ENCODE results near the gene RPN1. TPM values are rescaled to one million over a fixed set of nuclear protein-coding genes. Genes with fewer than 3 reads are reported as not detected.

Gene RPN1
- total RNA-seq, 1 donor from 2014 or later: 283 TPM

DNA sequence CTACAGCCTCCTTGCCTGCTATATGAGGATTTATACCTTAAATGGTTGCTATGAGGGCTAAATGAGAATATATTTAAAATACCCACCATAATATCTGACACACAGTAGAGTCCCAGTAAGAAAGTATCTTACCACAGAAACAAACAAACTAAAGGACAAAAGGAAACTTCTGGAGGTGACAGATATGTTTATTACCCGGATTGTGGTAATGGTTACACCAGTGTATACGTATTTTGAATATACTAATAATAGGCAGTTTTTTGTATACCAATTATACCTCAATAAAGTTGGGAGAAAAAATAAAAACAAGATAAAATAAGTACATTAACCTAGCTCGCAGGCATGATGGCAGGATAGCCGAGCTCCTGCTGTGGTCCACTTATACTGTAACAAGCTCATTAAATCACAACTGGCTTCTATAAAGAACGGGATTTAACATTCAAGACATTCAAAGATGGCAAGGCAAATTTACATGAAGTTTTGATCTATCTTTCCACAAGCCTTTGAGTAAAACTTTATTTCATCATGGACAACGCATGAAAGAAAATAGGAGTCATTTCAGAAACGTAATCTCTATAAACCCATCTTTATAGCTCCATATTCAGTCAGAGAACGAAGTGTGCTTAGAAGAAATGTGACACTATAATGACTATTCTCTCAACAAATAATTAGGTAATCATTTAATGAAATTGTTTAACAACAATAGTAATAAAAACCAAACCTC lies 1.5 kb downstream of the RPN1 start:
- Mint-ChIP-seq H3K4me3 (ENCODE audit: unreplicated experiment) (peak overlapping the region; percentile 97), H3K36me3 (ENCODE audit: low read depth, unreplicated experiment) (peaks cover 4% of the 10 kb centered on the region), H3K27ac (ENCODE audit: unreplicated experiment) (peak overlapping the region; percentile 94), H3K27me3 (ENCODE audit: low read depth, unreplicated experiment) (no peaks in the 10 kb centered on the region), H3K4me1 (ENCODE audit: low read depth, unreplicated experiment) (peaks cover 2% of the 10 kb centered on the region), H3K9me3 (ENCODE audit: unreplicated experiment) (no peaks in the 10 kb centered on the region)
- H3K4me1 ChIP-seq (ENCODE audit: insufficient read depth, low read length): peaks cover 5% of the 10 kb centered on the region
- FAIRE-seq (no peak), DNase-seq (ENCODE audit: low read depth) (no peak)
- peaks cover 66% of the 10 kb centered on the region for H3K79me2 ChIP-seq (ENCODE audit: insufficient read depth, low read length)
- H3K27ac ChIP-seq (ENCODE audit: low read depth, low read length): no peak overlapping the region
- TF ChIP-seq, protein P1, sequence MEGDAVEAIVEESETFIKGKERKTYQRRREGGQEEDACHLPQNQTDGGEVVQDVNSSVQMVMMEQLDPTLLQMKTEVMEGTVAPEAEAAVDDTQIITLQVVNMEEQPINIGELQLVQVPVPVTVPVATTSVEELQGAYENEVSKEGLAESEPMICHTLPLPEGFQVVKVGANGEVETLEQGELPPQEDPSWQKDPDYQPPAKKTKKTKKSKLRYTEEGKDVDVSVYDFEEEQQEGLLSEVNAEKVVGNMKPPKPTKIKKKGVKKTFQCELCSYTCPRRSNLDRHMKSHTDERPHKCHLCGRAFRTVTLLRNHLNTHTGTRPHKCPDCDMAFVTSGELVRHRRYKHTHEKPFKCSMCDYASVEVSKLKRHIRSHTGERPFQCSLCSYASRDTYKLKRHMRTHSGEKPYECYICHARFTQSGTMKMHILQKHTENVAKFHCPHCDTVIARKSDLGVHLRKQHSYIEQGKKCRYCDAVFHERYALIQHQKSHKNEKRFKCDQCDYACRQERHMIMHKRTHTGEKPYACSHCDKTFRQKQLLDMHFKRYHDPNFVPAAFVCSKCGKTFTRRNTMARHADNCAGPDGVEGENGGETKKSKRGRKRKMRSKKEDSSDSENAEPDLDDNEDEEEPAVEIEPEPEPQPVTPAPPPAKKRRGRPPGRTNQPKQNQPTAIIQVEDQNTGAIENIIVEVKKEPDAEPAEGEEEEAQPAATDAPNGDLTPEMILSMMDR (IDR thresholded peaks at IDR 0.05; ENCODE audit: insufficient read depth, low read depth, low read length): no peak
- TF ChIP-seq EZH2 (IDR thresholded peaks at IDR 0.05; ENCODE audit: insufficient read depth, low read length): no peak
- H3K9me3 ChIP-seq (ENCODE audit: insufficient read depth, low read depth, low read length): no peaks in the 10 kb centered on the region
- H3K4me2 ChIP-seq (ENCODE audit: low read length): peak overlapping the region; percentile 86
- peak overlapping the region; percentile 100 for H3K4me3 ChIP-seq (ENCODE audit: insufficient read depth, low read depth, low read length)
- peak overlapping the region; percentile 100 for H3K9ac ChIP-seq (ENCODE audit: low read length)
- no peak overlapping the region for H2AFZ ChIP-seq (ENCODE audit: low read depth, low read length)
- H3K27me3 ChIP-seq (ENCODE audit: insufficient read depth, low read length): no peaks in the 10 kb centered on the region
- peaks cover 58% of the 10 kb centered on the region for H4K20me1 ChIP-seq (ENCODE audit: insufficient read depth, low read length)
- H3K36me3 ChIP-seq (ENCODE audit: insufficient read depth, low read length): peaks cover 7% of the 10 kb centered on the region

DNA sequence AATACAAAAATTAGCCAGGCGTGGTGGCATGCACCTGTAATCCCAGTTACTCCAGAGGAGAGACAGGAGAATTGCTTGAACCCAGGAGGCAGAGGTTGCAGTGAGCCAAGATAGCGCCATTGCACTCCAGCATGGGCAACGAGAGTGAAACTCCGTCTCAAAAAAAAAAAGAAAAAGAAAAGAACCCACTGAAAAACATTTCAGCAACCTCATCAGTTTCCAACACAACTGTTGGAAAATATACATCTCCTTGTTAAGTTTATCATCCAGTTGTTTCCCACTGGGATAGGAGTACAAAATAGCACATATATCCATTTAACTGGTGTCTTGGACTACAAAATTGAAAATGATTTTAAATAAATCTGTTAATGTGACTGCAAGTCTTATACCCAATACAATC lies 2.2 kb downstream of the RPN1 start:
- Histone ChIP-seq H3K9ac (ENCODE audit: low read length) (peak overlapping the region; percentile 100), H2AFZ (ENCODE audit: low read depth, low read length) (no peak overlapping the region), H3K9me3 (ENCODE audit: insufficient read depth, low read depth, low read length) (no peaks in the 10 kb centered on the region), H3K79me2 (ENCODE audit: insufficient read depth, low read length) (peaks cover 73% of the 10 kb centered on the region), H3K36me3 (ENCODE audit: insufficient read depth, low read length) (peaks cover 12% of the 10 kb centered on the region), H3K27ac (ENCODE audit: low read depth, low read length) (no peak overlapping the region), H3K4me2 (ENCODE audit: low read length) (peak overlapping the region; percentile 86), H3K4me3 (ENCODE audit: insufficient read depth, low read depth, low read length) (peak overlapping the region; percentile 100), H4K20me1 (ENCODE audit: insufficient read depth, low read length) (peaks cover 62% of the 10 kb centered on the region), H3K27me3 (ENCODE audit: insufficient read depth, low read length) (no peaks in the 10 kb centered on the region), H3K4me1 (ENCODE audit: insufficient read depth, low read length) (peaks cover 5% of the 10 kb centered on the region)
- H3K9me3 Mint-ChIP-seq (ENCODE audit: unreplicated experiment): no peaks in the 10 kb centered on the region
- H3K4me1 Mint-ChIP-seq (ENCODE audit: low read depth, unreplicated experiment): peaks cover 2% of the 10 kb centered on the region
- H3K27me3 Mint-ChIP-seq (ENCODE audit: low read depth, unreplicated experiment): no peaks in the 10 kb centered on the region
- FAIRE-seq (no peak), DNase-seq (ENCODE audit: low read depth) (no peak)
- peaks cover 7% of the 10 kb centered on the region for H3K36me3 Mint-ChIP-seq (ENCODE audit: low read depth, unreplicated experiment)
- peak overlapping the region; percentile 97 for H3K4me3 Mint-ChIP-seq (ENCODE audit: unreplicated experiment)
- TF ChIP-seq, protein P1 (IDR thresholded peaks at IDR 0.05; ENCODE audit: insufficient read depth, low read depth, low read length): no peak
- no peak for TF ChIP-seq EZH2 (IDR thresholded peaks at IDR 0.05; ENCODE audit: insufficient read depth, low read length)
- H3K27ac Mint-ChIP-seq (ENCODE audit: unreplicated experiment): no peak overlapping the region

DNA sequence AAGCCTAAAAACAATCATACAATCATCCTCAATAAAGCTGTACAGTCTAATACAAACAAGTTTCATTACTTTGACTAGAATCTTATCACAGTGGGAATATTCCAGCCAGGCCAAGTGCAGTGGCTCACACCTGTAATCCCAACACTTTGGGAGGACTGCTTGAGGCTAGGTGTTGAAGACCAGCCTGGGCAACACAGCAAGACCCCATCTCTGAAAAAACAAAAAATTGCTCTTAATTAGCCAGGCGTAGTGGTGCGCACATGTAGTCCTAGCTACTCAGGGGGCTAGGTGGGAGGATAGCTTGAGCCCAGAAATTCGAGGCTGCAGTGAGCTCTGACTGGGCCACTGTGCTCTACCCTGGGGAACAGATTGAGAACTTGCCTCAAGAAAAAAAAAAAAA lies 3.3 kb downstream of the RPN1 start:
- H4K20me1 ChIP-seq (ENCODE audit: insufficient read depth, low read length): peaks cover 68% of the 10 kb centered on the region
- DNase-seq (ENCODE audit: low read depth) (no peak), FAIRE-seq (no peak)
- Mint-ChIP-seq H3K36me3 (ENCODE audit: low read depth, unreplicated experiment) (peaks cover 8% of the 10 kb centered on the region), H3K9me3 (ENCODE audit: unreplicated experiment) (no peaks in the 10 kb centered on the region), H3K27ac (ENCODE audit: unreplicated experiment) (no peak overlapping the region), H3K4me3 (ENCODE audit: unreplicated experiment) (no peak overlapping the region), H3K4me1 (ENCODE audit: low read depth, unreplicated experiment) (peaks cover 2% of the 10 kb centered on the region), H3K27me3 (ENCODE audit: low read depth, unreplicated experiment) (no peaks in the 10 kb centered on the region)
- no peak overlapping the region for H3K4me2 ChIP-seq (ENCODE audit: low read length)
- H3K4me3 ChIP-seq (ENCODE audit: insufficient read depth, low read depth, low read length): no peak overlapping the region
- H3K4me1 ChIP-seq (ENCODE audit: insufficient read depth, low read length): peaks cover 5% of the 10 kb centered on the region
- no peak overlapping the region for H3K27ac ChIP-seq (ENCODE audit: low read depth, low read length)
- TF ChIP-seq, protein P1 (IDR thresholded peaks at IDR 0.05; ENCODE audit: insufficient read depth, low read depth, low read length): no peak
- no peak for TF ChIP-seq EZH2 (IDR thresholded peaks at IDR 0.05; ENCODE audit: insufficient read depth, low read length)
- peaks cover 83% of the 10 kb centered on the region for H3K79me2 ChIP-seq (ENCODE audit: insufficient read depth, low read length)
- H3K36me3 ChIP-seq (ENCODE audit: insufficient read depth, low read length): peaks cover 12% of the 10 kb centered on the region
- H3K27me3 ChIP-seq (ENCODE audit: insufficient read depth, low read length): no peaks in the 10 kb centered on the region
- H3K9ac ChIP-seq (ENCODE audit: low read length): no peak overlapping the region
- H2AFZ ChIP-seq (ENCODE audit: low read depth, low read length): no peak overlapping the region
- no peaks in the 10 kb centered on the region for H3K9me3 ChIP-seq (ENCODE audit: insufficient read depth, low read depth, low read length)

All from astrocyte (in vitro differentiated cells and primary cell).